Fibroblast of gingiva (primary cell): ENCODE results near the gene ETS2.
A peak's percentile ranks its signal among the peaks of the same experiment; 100 is the strongest.

Experiments
- DNase-seq: peaks from one replicate; pipeline ENCODE4 v3.0.0-alpha.2; 2011; ENCODE audit warnings: low read depth

Gene ETS2

GRCh38 chr21:38805328-38806152 is at the start of gene ETS2:
ETS2 (plus strand) TSS chr21:38805929; CDS start chr21:38810035, 4,106 bp downstream.
- DNase-seq, result peak; percentile 95

GRCh38 chr21:38756746-38757145 is 49.0 kb upstream of the ETS2 start:
- no peak for DNase-seq

GRCh38 chr21:38758501-38759214 is 47.1 kb upstream of the ETS2 start:
- no peak for DNase-seq

- DNase-seq, result no peak
Measured at GRCh38 chr21:38759413-38759812, 46.3 kb upstream of the ETS2 start.

- DNase-seq, result no peak
Measured at GRCh38 chr21:38760017-38760761, 45.5 kb upstream of the ETS2 start.

- no peak for DNase-seq
Measured at GRCh38 chr21:38760762-38761155, 45.0 kb upstream of the ETS2 start.

GRCh38 chr21:38761531-38761930 is 44.2 kb upstream of the ETS2 start:
- DNase-seq, result no peak

- DNase-seq, result peak; percentile 4
Measured at GRCh38 chr21:38765056-38765455, 40.7 kb upstream of the ETS2 start.

GRCh38 chr21:38766987-38767722 is 38.6 kb upstream of the ETS2 start:
- DNase-seq, result no peak

GRCh38 chr21:38768471-38769063 is 37.2 kb upstream of the ETS2 start:
- peak; percentile 86 for DNase-seq

GRCh38 chr21:38769191-38769780 is 36.4 kb upstream of the ETS2 start:
- DNase-seq, result peak; percentile 71

GRCh38 chr21:38770660-38771059 is 35.1 kb upstream of the ETS2 start:
- DNase-seq, result no peak

GRCh38 chr21:38771536-38771935 is 34.2 kb upstream of the ETS2 start:
- DNase-seq, result no peak

- no peak for DNase-seq
Measured at GRCh38 chr21:38772646-38773045, 33.1 kb upstream of the ETS2 start.

GRCh38 chr21:38773099-38774061 is 32.3 kb upstream of the ETS2 start:
- DNase-seq, result peak; percentile 98

GRCh38 chr21:38774152-38774551 is 31.6 kb upstream of the ETS2 start:
- no peak for DNase-seq

- no peak for DNase-seq
Measured at GRCh38 chr21:38774586-38775285, 31.0 kb upstream of the ETS2 start.

- DNase-seq, result peak; percentile 14
Measured at GRCh38 chr21:38775733-38776132, 30.0 kb upstream of the ETS2 start.

- DNase-seq, result no peak
Measured at GRCh38 chr21:38777015-38777414, 28.7 kb upstream of the ETS2 start.
